H1 (cell line): Measurements from ENCODE around the gene TIMD4. TPM values are rescaled to one million over a fixed set of nuclear protein-coding genes. Genes with fewer than 3 reads are reported as not detected.

Experiments used
- CTCF ChIA-PET: fragments of 300-600 bp; sonication (Branson Sonifier 250); formaldehyde crosslinking; loops from one replicate; lab custom pipeline; 2021; ENCODE audit not compliant: partially characterized antibody; lab: Charles Lee
- POLR2A ChIA-PET: fragments of 300-600 bp; sonication (Branson Sonifier 250); formaldehyde crosslinking; loops from one replicate; lab custom pipeline; 2021; ENCODE audit warnings: inconsistent platforms; ENCODE audit not compliant: partially characterized antibody; lab: Charles Lee
- DNase-seq, 2 experiments: peaks; one replicate each; pipeline versions ENCODE4 v3.0.0 to v3.0.0-alpha.2; 2010 to 2022; ENCODE audit warnings: low spot score in 2 of 2, low read depth in 1 of 2, mixed read lengths in 1 of 2
- FAIRE-seq: peaks from 2 replicates; lab custom pipeline; 2011; peaks lifted over from hg19 to GRCh38; lab: Jason Lieb, UNC
- H2AFZ ChIP-seq: 2 replicates; pipeline ENCODE4 v1.8.1; 2012; ENCODE audit warnings: low read length, inconsistent platforms
- H2AK5ac ChIP-seq: 2 replicates; pipeline ENCODE4 v1.6.1; 2013; ENCODE audit warnings: low read depth, low read length
- H2BK120ac ChIP-seq: replicated peaks from 2 replicates; pipeline ENCODE3; 2013; ENCODE audit warnings: low read depth, low read length, inconsistent platforms
- H2BK12ac ChIP-seq: 2 replicates; pipeline ENCODE4 v1.6.1; 2013; ENCODE audit warnings: low read depth, low read length
- H2BK15ac ChIP-seq: 2 replicates; pipeline ENCODE4 v1.6.1; 2013; ENCODE audit warnings: low read length
- H2BK20ac ChIP-seq: 2 replicates; pipeline ENCODE4 v1.6.1; 2013; ENCODE audit warnings: low read length
- H2BK5ac ChIP-seq: 2 replicates; pipeline ENCODE4 v1.6.1; 2013; ENCODE audit warnings: low read depth, low read length
- H3K14ac ChIP-seq: 2 replicates; pipeline ENCODE4 v1.6.1; 2013; ENCODE audit warnings: inconsistent platforms; ENCODE audit not compliant: insufficient read length
- H3K18ac ChIP-seq: 2 replicates; pipeline ENCODE4 v1.6.1; 2013; ENCODE audit warnings: low read length; ENCODE audit errors: extremely low read depth
- H3K23ac ChIP-seq: 2 replicates; pipeline ENCODE4 v1.6.1; 2013; ENCODE audit warnings: inconsistent platforms; ENCODE audit not compliant: insufficient read length
- H3K23me2 ChIP-seq: 2 replicates; pipeline ENCODE4 v1.6.1; 2013; ENCODE audit warnings: low read depth, low read length
- H3K27ac ChIP-seq: 2 replicates; pipeline ENCODE4 v1.6.1; 2011; ENCODE audit warnings: low read depth, low read length, inconsistent platforms
- H3K27me3 ChIP-seq, 4 experiments: replicated peaks in 1 of 4; 1 replicate in 1 of 4; 2 replicates in 3 of 4; pipeline versions ENCODE4 v1.6.1 to v1.8.1; 2011 to 2013; ENCODE audit warnings: low read length in 3 of 4, mild to moderate bottlenecking in 3 of 4, inconsistent platforms in 2 of 4, mixed read lengths in 2 of 4, moderate library complexity in 1 of 4; ENCODE audit not compliant: control insufficient read depth in 3 of 4, insufficient read depth in 3 of 4; ENCODE audit errors: extremely low read depth in 1 of 4
- H3K36me3 ChIP-seq, 4 experiments: 2 replicates each; pipeline versions ENCODE4 v1.6.1 to v1.8.1; 2011 to 2013; ENCODE audit warnings: mild to moderate bottlenecking in 4 of 4, low read length in 3 of 4, moderate library complexity in 2 of 4, control low read depth in 1 of 4, inconsistent platforms in 1 of 4; ENCODE audit not compliant: insufficient read depth in 4 of 4, control insufficient read depth in 2 of 4
- H3K4ac ChIP-seq: replicated peaks from 2 replicates; pipeline ENCODE3; 2013; ENCODE audit warnings: low read length, low read depth, mixed read lengths, inconsistent platforms; ENCODE audit not compliant: insufficient read length
- H3K4me1 ChIP-seq, 4 experiments: replicated peaks in 1 of 4; 1 replicate in 1 of 4; 2 replicates in 3 of 4; pipeline versions ENCODE4 v1.6.1 to v1.8.1; 2011 to 2013; ENCODE audit warnings: low read length in 3 of 4, inconsistent platforms in 2 of 4, mixed read lengths in 1 of 4; ENCODE audit not compliant: insufficient read depth in 4 of 4, control insufficient read depth in 3 of 4
- H3K4me2 ChIP-seq, 2 experiments: 2 replicates each; pipeline versions ENCODE4 v1.6.1 to v1.8.1; 2011 to 2013; ENCODE audit warnings: low read depth in 2 of 2, low read length in 2 of 2, control low read depth in 1 of 2, inconsistent platforms in 1 of 2, mild to moderate bottlenecking in 1 of 2; ENCODE audit not compliant: insufficient read depth in 1 of 2
- H3K4me3 ChIP-seq, 4 experiments: fragments of 200-600, 300-600 bp in 1 of 4; sonication (generic), shearing (Covaris generic), sonication (Bioruptor Twin) in 1 of 4; 2 replicates each; pipeline versions ENCODE4 v1.5.1 to v1.8.1; 2011 to 2016; ENCODE audit warnings: low read length in 4 of 4, low read depth in 3 of 4, control low read depth in 2 of 4, inconsistent platforms in 2 of 4, mild to moderate bottlenecking in 2 of 4, mixed read lengths in 1 of 4, moderate library complexity in 1 of 4; ENCODE audit not compliant: insufficient read depth in 2 of 4; ENCODE audit errors: extremely low read depth in 1 of 4
- H3K56ac ChIP-seq: replicated peaks from 2 replicates; pipeline ENCODE3; 2013; ENCODE audit warnings: low read depth, mild to moderate bottlenecking, mixed read lengths, low read length, inconsistent platforms; ENCODE audit not compliant: insufficient read length
- H3K79me1 ChIP-seq: 2 replicates; pipeline ENCODE4 v1.6.1; 2013; ENCODE audit warnings: low read depth, low read length, control low read depth
- H3K79me2 ChIP-seq, 2 experiments: 2 replicates each; pipeline versions ENCODE4 v1.6.1 to v1.8.1; 2012 to 2013; ENCODE audit warnings: low read length in 2 of 2, mild to moderate bottlenecking in 2 of 2, inconsistent platforms in 1 of 2; ENCODE audit not compliant: insufficient read depth in 2 of 2, control insufficient read depth in 1 of 2
- H3K9ac ChIP-seq, 4 experiments: replicated peaks in 1 of 4; 1 replicate in 1 of 4; 2 replicates in 3 of 4; pipeline versions ENCODE4 v1.6.1 to v1.8.1; 2011 to 2013; ENCODE audit warnings: low read depth in 3 of 4, low read length in 3 of 4, control low read depth in 2 of 4, mild to moderate bottlenecking in 2 of 4, moderate library complexity in 2 of 4, inconsistent platforms in 1 of 4; ENCODE audit errors: extremely low read depth in 1 of 4
- H3K9me3 ChIP-seq, 2 experiments: 2 replicates each; pipeline versions ENCODE4 v1.6.1 to v1.8.1; 2012 to 2013; ENCODE audit warnings: mild to moderate bottlenecking in 2 of 2, moderate library complexity in 2 of 2, control low read depth in 1 of 2, inconsistent platforms in 1 of 2, low read depth in 1 of 2, low read length in 1 of 2, mixed read lengths in 1 of 2; ENCODE audit not compliant: insufficient read depth in 2 of 2
- H4K20me1 ChIP-seq, 2 experiments: replicated peaks in 1 of 2; 2 replicates each; pipeline versions ENCODE3 to v1.8.1; 2011 to 2013; ENCODE audit warnings: inconsistent platforms in 2 of 2, low read length in 2 of 2, mild to moderate bottlenecking in 1 of 2; ENCODE audit not compliant: insufficient read depth in 2 of 2, control insufficient read depth in 1 of 2
- H4K5ac ChIP-seq: 2 replicates; pipeline ENCODE4 v1.6.1; 2013; ENCODE audit warnings: low read length, low read depth, mixed read lengths, inconsistent platforms; ENCODE audit not compliant: insufficient read length
- H4K8ac ChIP-seq: 2 replicates; pipeline ENCODE4 v1.8.0; 2013; ENCODE audit warnings: mild to moderate bottlenecking, moderate library complexity, low read length, inconsistent platforms; ENCODE audit not compliant: insufficient read depth; ENCODE audit errors: extremely low read depth
- H4K91ac ChIP-seq: replicated peaks from 2 replicates; pipeline ENCODE3; 2013; ENCODE audit warnings: low read length, mixed read lengths, inconsistent platforms; ENCODE audit not compliant: insufficient read length
- ATF3 ChIP-seq: IDR thresholded peaks from 2 replicates; pipeline ENCODE4 v1.6.1; 2011; ENCODE audit warnings: low read depth, mild to moderate bottlenecking, low read length; ENCODE audit not compliant: insufficient read depth
- CBX8 ChIP-seq: fragments of 300-800, 300-1000 bp; sonication (generic); IDR thresholded peaks from 2 replicates; pipeline ENCODE4 v1.7.1; 2016; ENCODE audit warnings: low read depth, low read length, borderline replicate concordance
- CHD1 ChIP-seq: IDR thresholded peaks from 2 replicates; pipeline ENCODE4 v1.6.1; 2012; ENCODE audit warnings: low read depth, low read length, improper control_type of control experiment
- CTBP2 ChIP-seq: IDR thresholded peaks from 2 replicates; pipeline ENCODE4 v1.7.0; 2011; ENCODE audit warnings: borderline replicate concordance, mild to moderate bottlenecking, moderate library complexity, mixed read lengths, low read length; ENCODE audit not compliant: insufficient read depth, insufficient read length
- FOSL1 ChIP-seq: IDR thresholded peaks from 2 replicates; pipeline ENCODE4 v1.6.1; 2011; ENCODE audit warnings: mild to moderate bottlenecking, low read depth, low read length, moderate library complexity; ENCODE audit not compliant: insufficient read depth
- HDAC6 ChIP-seq: IDR thresholded peaks from one replicate; pipeline ENCODE4 v1.7.1; 2012; ENCODE audit warnings: low read depth, mild to moderate bottlenecking, inconsistent platforms, low read length, moderate library complexity
- KDM1A ChIP-seq: fragments of 200-600, 300-600 bp; sonication (generic); IDR thresholded peaks from 2 replicates; pipeline ENCODE4 v1.7.1; 2016; ENCODE audit warnings: mild to moderate bottlenecking, low read length, borderline replicate concordance
- NANOG ChIP-seq: IDR thresholded peaks from 2 replicates; pipeline ENCODE4 v1.6.1; 2011; ENCODE audit warnings: low read length, low read depth, mild to moderate bottlenecking, inconsistent platforms; ENCODE audit not compliant: insufficient read depth, poor library complexity, severe bottlenecking
- NRF1 ChIP-seq: IDR thresholded peaks from 2 replicates; pipeline ENCODE4 v1.6.1; 2011; ENCODE audit warnings: mild to moderate bottlenecking, low read depth, low read length, improper control_type of control experiment
- RNF2 ChIP-seq: fragments of 200-900, 300-1000 bp; sonication (generic); IDR thresholded peaks from 2 replicates; pipeline ENCODE4 v1.7.1; 2016; ENCODE audit warnings: borderline replicate concordance, low read depth, mild to moderate bottlenecking, antibody characterized with exemption, low read length; ENCODE audit not compliant: poor library complexity, severe bottlenecking; ENCODE audit errors: missing control alignments
- WGBS, 2 experiments: shearing (Covaris generic) in 1 of 2; methylation state at CpG; one replicate each; pipeline versions ENCODE4 v1.1.6 to v1.1.7; 2013 to 2015; ENCODE audit warnings: low lambda C conversion rate in 2 of 2, mixed read lengths in 2 of 2, inconsistent platforms in 1 of 2, low coverage in 1 of 2, missing lambda C conversion rate in 1 of 2; ENCODE audit not compliant: insufficient replicate concordance in 2 of 2, insufficient coverage in 1 of 2, insufficient read length in 1 of 2; ENCODE audit errors: extremely low coverage in 1 of 2, missing lambda C conversion rate in 1 of 2; 5-methylcytosine and 5-hydroxymethylcytosine counted together
- polyA plus RNA-seq, 7 experiments: library from polyadenylated mRNA; depleted of rRNA in 3 of 7; stranded (reverse) in 5 of 7; unstranded in 2 of 7; fragments of >200 nt in 5 of 7; fragments of 200-250 nt in 2 of 7; gene quantifications; 1 replicate in 5 of 7; 2 replicates in 1 of 7; 4 replicates in 1 of 7; pipeline versions ENCODE4 v1.2.1 to v1.2.3, GENCODE V29; 2011 to 2013; ENCODE audit warnings: missing spikeins in 2 of 7, mixed read lengths in 2 of 7
- total RNA-seq: library from RNA; stranded (reverse); fragmentation: NEBNext Ultra II Directional; extraction: Animal tissue kit (Norgen Biotek cat#: 25700); gene quantifications from 2 replicates; pipeline ENCODE4 v1.2.1, GENCODE V29; 2021
- TF ChIP-seq, protein P1 (sequence below): IDR thresholded peaks from 2 replicates; pipeline ENCODE4 v1.6.1; 2011; ENCODE audit warnings: low read length, improper control_type of control experiment

The TIMD4 gene
- total and polyA plus RNA-seq, 2 of the 8 experiments (the other 6 are each of a cell fraction or from before 2014, with no cell fraction given), result not detected

GRCh38 chr5:156929366-156929948 is 33.6 kb downstream of the TIMD4 start:
- no peak overlapping the region for H2BK120ac ChIP-seq
- 91% methylated on average over 3 of the region's 3 CpGs; no CpG with 5 or more reads in 1 of the 2 experiments for WGBS, 2 experiments
- no peak overlapping the region for H2BK20ac ChIP-seq
- H3K56ac ChIP-seq, result no peak overlapping the region
- no peak overlapping the region for H2AK5ac ChIP-seq
- no peaks in the 10 kb centered on the region for H3K36me3 ChIP-seq
- H3K14ac ChIP-seq, result no peak overlapping the region
- no peaks in the 10 kb centered on the region for H3K79me2 ChIP-seq
- H3K79me1 ChIP-seq, result no peaks in the 10 kb centered on the region
- no peak overlapping the region for H3K4me3 ChIP-seq
- H2AFZ ChIP-seq, result peak overlapping the region; percentile 51; the same call in 1 of the 2 replicates
- no peak overlapping the region for H2BK5ac ChIP-seq
- ChIA-PET POLR2A (no interaction called here), CTCF (interaction anchor here (0.6 kb wide), 1 partner anchor 194 kb away, joined by 3 read pairs; no protein-coding TSS in a partner anchor)
- no peaks in the 10 kb centered on the region for H3K27me3 ChIP-seq
- DNase-seq (no peak), FAIRE-seq (no peak)
- H2BK12ac ChIP-seq, result no peak overlapping the region
- no peak overlapping the region for H4K8ac ChIP-seq
- H3K23ac ChIP-seq, result no peak overlapping the region
- H3K27ac ChIP-seq, result no peak overlapping the region
- no peaks in the 10 kb centered on the region for H3K23me2 ChIP-seq
- no peaks in the 10 kb centered on the region for H3K4me1 ChIP-seq
- H3K18ac ChIP-seq, result no peak overlapping the region
- no peak overlapping the region for H4K5ac ChIP-seq
- H2BK15ac ChIP-seq, result no peak overlapping the region
- no peaks in the 10 kb centered on the region for H3K9me3 ChIP-seq
- H4K91ac ChIP-seq, result no peak overlapping the region
- no peak overlapping the region for H3K4me2 ChIP-seq
- no peak overlapping the region for H3K4ac ChIP-seq
- H3K9ac ChIP-seq, result no peak overlapping the region
- no peaks in the 10 kb centered on the region for H4K20me1 ChIP-seq
- TF ChIP-seq HDAC6 (no peak), CTBP2 (no peak), NANOG (no peak), RNF2 (no peak), KDM1A (no peak), FOSL1 (no peak), ATF3 (no peak), CHD1 (no peak), CBX8 (no peak), NRF1 (no peak)
- TF ChIP-seq, protein P1, sequence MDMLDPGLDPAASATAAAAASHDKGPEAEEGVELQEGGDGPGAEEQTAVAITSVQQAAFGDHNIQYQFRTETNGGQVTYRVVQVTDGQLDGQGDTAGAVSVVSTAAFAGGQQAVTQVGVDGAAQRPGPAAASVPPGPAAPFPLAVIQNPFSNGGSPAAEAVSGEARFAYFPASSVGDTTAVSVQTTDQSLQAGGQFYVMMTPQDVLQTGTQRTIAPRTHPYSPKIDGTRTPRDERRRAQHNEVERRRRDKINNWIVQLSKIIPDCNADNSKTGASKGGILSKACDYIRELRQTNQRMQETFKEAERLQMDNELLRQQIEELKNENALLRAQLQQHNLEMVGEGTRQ, result no peak
